GM19239 (cell line): ENCODE results near the gene ZNF557.
"Not testable (repeated sequence)": the region's sequence is repeated elsewhere in the genome, so short reads cannot be mapped to it uniquely, and the experiment has no call there.

Source experiments
- DNase-seq: peaks from one replicate; pipeline ENCODE4 v3.0.0; 2011; ENCODE audit warnings: low spot score; ENCODE audit not compliant: insufficient read length
- FAIRE-seq: peaks from 2 replicates; lab custom pipeline; 2011; peaks lifted over from hg19 to GRCh38; lab: Jason Lieb, UNC

Gene ZNF557

GRCh38 chr19:7069042-7069903, at the start of gene ZNF557:
TSS of gene ZNF557 (plus strand) at chr19:7069703. CDS start at chr19:7075075, 5,372 bp downstream.
- FAIRE-seq: peak; percentile 96

GRCh38 chr19:7021331-7021730, 48.2 kb upstream of the ZNF557 start, which contains the start of gene MBD3L2B:
TSS of gene MBD3L2B (minus strand) at chr19:7021431. CDS start at chr19:7021397, 34 bp downstream.
- not testable (repeated sequence) for DNase-seq, FAIRE-seq

More at GRCh38 chr19:7069042-7069903, at the start of gene ZNF557:
- peak; percentile 87 for DNase-seq

- not testable (repeated sequence) for DNase-seq, FAIRE-seq
Observed at GRCh38 chr19:7028790-7029189, 40.7 kb upstream of the ZNF557 start.

- not testable (repeated sequence) for DNase-seq, FAIRE-seq
Observed at GRCh38 chr19:7030278-7030677, 39.2 kb upstream of the ZNF557 start, which contains the start of gene MBD3L5. TSS of gene MBD3L5 (plus strand) at chr19:7030578. CDS start at chr19:7030612, 34 bp downstream.

GRCh38 chr19:7040079-7040478, 29.4 kb upstream of the ZNF557 start, which contains the start of gene MBD3L4:
TSS of gene MBD3L4 (minus strand) at chr19:7040179. CDS start at chr19:7040144, 35 bp downstream.
- not testable (repeated sequence) for DNase-seq, FAIRE-seq

- FAIRE-seq, DNase-seq: not testable (repeated sequence)
Observed at GRCh38 chr19:7041563-7041962, 27.9 kb upstream of the ZNF557 start.

GRCh38 chr19:7049021-7049420, 20.5 kb upstream of the ZNF557 start, which contains the start of gene MBD3L2:
TSS of gene MBD3L2 (plus strand) at chr19:7049321. CDS start at chr19:7049374, 53 bp downstream.
- not testable (repeated sequence) for DNase-seq, FAIRE-seq

GRCh38 chr19:7051421-7051820, 18.1 kb upstream of the ZNF557 start:
- DNase-seq, FAIRE-seq: not testable (repeated sequence)

- FAIRE-seq, DNase-seq: not testable (repeated sequence)
Observed at GRCh38 chr19:7052896-7053295, 16.6 kb upstream of the ZNF557 start.

GRCh38 chr19:7054635-7055368, 14.7 kb upstream of the ZNF557 start:
- not testable (repeated sequence) for FAIRE-seq, DNase-seq

GRCh38 chr19:7055679-7056078, 13.8 kb upstream of the ZNF557 start:
- not testable (repeated sequence) for FAIRE-seq, DNase-seq

- DNase-seq, FAIRE-seq: not testable (repeated sequence)
Observed at GRCh38 chr19:7056371-7056770, 13.1 kb upstream of the ZNF557 start.

- not testable (repeated sequence) for FAIRE-seq, DNase-seq
Observed at GRCh38 chr19:7058576-7058975, 10.9 kb upstream of the ZNF557 start, which contains the start of gene MBD3L3. TSS of gene MBD3L3 (minus strand) at chr19:7058676. CDS start at chr19:7058605, 71 bp downstream.

GRCh38 chr19:7059977-7060376, 9.5 kb upstream of the ZNF557 start:
- not testable (repeated sequence) for DNase-seq, FAIRE-seq

- FAIRE-seq (no peak), DNase-seq (no peak)
Observed at GRCh38 chr19:7063339-7063738, 6.2 kb upstream of the ZNF557 start.

- FAIRE-seq (no peak), DNase-seq (no peak)
Observed at GRCh38 chr19:7063764-7064418, 5.6 kb upstream of the ZNF557 start.

GRCh38 chr19:7067122-7067521, 2.4 kb upstream of the ZNF557 start:
- FAIRE-seq, DNase-seq: not testable (repeated sequence)

GRCh38 chr19:7067716-7068115, 1.8 kb upstream of the ZNF557 start:
- no peak for FAIRE-seq

GRCh38 chr19:7068599-7068998, 904 bp upstream of the ZNF557 start:
- FAIRE-seq (no peak), DNase-seq (no peak)

More at GRCh38 chr19:7067716-7068115, 1.8 kb upstream of the ZNF557 start:
- no peak for DNase-seq

- FAIRE-seq (no peak), DNase-seq (no peak)
Observed at GRCh38 chr19:7069904-7070226, 362 bp downstream of the ZNF557 start.
